ENCODE data around the gene OTX2. TPM values are rescaled to one million over a fixed set of nuclear protein-coding genes. Genes with fewer than 3 reads are reported as not detected.

Gene OTX2
- total RNA-seq, 1 experiment from 2014 or later: not detected

GRCh38 chr14:56815745-56816144 is 5.5 kb upstream of the OTX2 start:
- H3K4me1 ChIP-seq (ENCODE audit: control insufficient read depth, insufficient read depth, low read length): no peaks in the 10 kb centered on the region
- H3K27ac ChIP-seq (ENCODE audit: low read length): no peak overlapping the region
- TF ChIP-seq TCF7L2 (IDR thresholded peaks at IDR 0.05; ENCODE audit: low read depth, low read length): no peak
- no peak for TF ChIP-seq SIN3A (IDR thresholded peaks at IDR 0.05; ENCODE audit: borderline replicate concordance, insufficient read depth, low read depth, low read length)
- TF ChIP-seq CTCF (IDR thresholded peaks at IDR 0.05): no peak
- ChIA-PET POLR2A (no interaction called here), CTCF (no interaction called here)
- no peak for DNase-seq (ENCODE audit: low read depth, low spot score)
- BruUV-seq (replicated peaks): no TSS peak
- H3K4me3 ChIP-seq (ENCODE audit: low read depth in 2 of 2, low read length in 2 of 2): no peak overlapping the region
- H3K9me3 ChIP-seq (ENCODE audit: control insufficient read depth, insufficient read depth, low read depth, low read length): no peaks in the 10 kb centered on the region
- ATAC-seq: no peak
- in situ Hi-C loops (cut with HindIII; ENCODE audit: low pct_unique_long_range_greater_than_20kb, low sequenced_read_pairs): no loop called here
- H3K27me3 ChIP-seq (ENCODE audit: control insufficient read depth, insufficient read depth, low read length): peaks cover 26% of the 10 kb centered on the region
- intact Hi-C loops (cut with micrococcal nuclease; ENCODE audit: unreplicated experiment): no loop called here
- no peaks in the 10 kb centered on the region for H3K36me3 ChIP-seq (ENCODE audit: control insufficient read depth, insufficient read depth, low read length)

DNA sequence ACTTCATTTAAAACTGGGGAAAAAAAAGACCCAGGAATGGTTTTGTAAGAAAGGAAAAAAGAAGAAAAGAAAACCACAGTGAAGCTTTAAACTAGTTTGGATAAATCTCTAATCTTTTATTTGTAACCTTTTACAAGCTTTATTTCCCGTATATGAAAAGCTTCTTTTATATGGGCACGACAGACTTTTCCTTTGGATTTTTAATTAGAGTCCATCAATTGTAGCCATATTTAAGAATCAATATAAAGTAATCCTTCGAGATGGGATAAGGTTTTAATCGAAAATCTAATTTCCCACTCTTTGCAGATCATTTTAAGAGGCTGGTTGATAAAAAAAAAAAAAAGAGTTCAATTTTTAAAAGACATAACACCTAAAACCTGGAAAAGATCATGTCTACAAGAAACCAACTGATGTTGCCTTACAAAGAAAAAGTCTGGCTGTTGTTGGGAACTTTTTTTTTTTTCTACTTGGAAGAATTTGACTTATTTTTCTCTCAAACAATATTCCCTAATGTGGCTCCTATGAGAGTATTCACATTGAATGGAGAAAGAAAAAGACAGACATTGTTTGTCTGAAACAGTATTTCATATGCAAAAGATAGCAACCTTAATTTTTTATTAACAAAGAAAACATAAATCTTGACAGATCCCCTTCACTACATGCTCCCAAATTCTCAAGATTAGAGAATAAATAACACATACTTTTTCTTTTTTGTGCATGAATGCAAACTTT is 4.9 kb upstream of the OTX2 start:
- Histone ChIP-seq H3K9me3 (ENCODE audit: control insufficient read depth, insufficient read depth, low read depth, low read length) (no peaks in the 10 kb centered on the region), H3K4me1 (ENCODE audit: control insufficient read depth, insufficient read depth, low read length) (no peaks in the 10 kb centered on the region), H3K36me3 (ENCODE audit: control insufficient read depth, insufficient read depth, low read length) (no peaks in the 10 kb centered on the region), H3K27me3 (ENCODE audit: control insufficient read depth, insufficient read depth, low read length) (peaks cover 26% of the 10 kb centered on the region), H3K4me3 (ENCODE audit: low read depth in 2 of 2, low read length in 2 of 2) (no peak overlapping the region), H3K27ac (ENCODE audit: low read length) (no peak overlapping the region)
- TF ChIP-seq, protein P1, sequence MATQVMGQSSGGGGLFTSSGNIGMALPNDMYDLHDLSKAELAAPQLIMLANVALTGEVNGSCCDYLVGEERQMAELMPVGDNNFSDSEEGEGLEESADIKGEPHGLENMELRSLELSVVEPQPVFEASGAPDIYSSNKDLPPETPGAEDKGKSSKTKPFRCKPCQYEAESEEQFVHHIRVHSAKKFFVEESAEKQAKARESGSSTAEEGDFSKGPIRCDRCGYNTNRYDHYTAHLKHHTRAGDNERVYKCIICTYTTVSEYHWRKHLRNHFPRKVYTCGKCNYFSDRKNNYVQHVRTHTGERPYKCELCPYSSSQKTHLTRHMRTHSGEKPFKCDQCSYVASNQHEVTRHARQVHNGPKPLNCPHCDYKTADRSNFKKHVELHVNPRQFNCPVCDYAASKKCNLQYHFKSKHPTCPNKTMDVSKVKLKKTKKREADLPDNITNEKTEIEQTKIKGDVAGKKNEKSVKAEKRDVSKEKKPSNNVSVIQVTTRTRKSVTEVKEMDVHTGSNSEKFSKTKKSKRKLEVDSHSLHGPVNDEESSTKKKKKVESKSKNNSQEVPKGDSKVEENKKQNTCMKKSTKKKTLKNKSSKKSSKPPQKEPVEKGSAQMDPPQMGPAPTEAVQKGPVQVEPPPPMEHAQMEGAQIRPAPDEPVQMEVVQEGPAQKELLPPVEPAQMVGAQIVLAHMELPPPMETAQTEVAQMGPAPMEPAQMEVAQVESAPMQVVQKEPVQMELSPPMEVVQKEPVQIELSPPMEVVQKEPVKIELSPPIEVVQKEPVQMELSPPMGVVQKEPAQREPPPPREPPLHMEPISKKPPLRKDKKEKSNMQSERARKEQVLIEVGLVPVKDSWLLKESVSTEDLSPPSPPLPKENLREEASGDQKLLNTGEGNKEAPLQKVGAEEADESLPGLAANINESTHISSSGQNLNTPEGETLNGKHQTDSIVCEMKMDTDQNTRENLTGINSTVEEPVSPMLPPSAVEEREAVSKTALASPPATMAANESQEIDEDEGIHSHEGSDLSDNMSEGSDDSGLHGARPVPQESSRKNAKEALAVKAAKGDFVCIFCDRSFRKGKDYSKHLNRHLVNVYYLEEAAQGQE (IDR thresholded peaks at IDR 0.05; ENCODE audit: insufficient read depth in 1 of 2, low read depth in 2 of 2, low read length in 1 of 2): no peak
- TF ChIP-seq TCF7L2 (IDR thresholded peaks at IDR 0.05; ENCODE audit: low read depth, low read length): no peak
- TF ChIP-seq CTCF (IDR thresholded peaks at IDR 0.05): no peak
- TF ChIP-seq POLR2AphosphoS5 (IDR thresholded peaks at IDR 0.05; ENCODE audit: low read depth, low read length): no peak
- TF ChIP-seq SIN3A (IDR thresholded peaks at IDR 0.05; ENCODE audit: borderline replicate concordance, insufficient read depth, low read depth, low read length): no peak
- ATAC-seq (no peak), DNase-seq (ENCODE audit: low read depth, low spot score) (no peak)
- CTCF ChIA-PET: no interaction called here
- in situ Hi-C loops (cut with HindIII; ENCODE audit: low pct_unique_long_range_greater_than_20kb, low sequenced_read_pairs) (no loop called here), intact Hi-C loops (cut with micrococcal nuclease; ENCODE audit: unreplicated experiment) (no loop called here)
- POLR2A ChIA-PET: no interaction called here
- no TSS peak for BruUV-seq (replicated peaks)

All from Panc1 (cell line).